Loucy (cell line): ENCODE data around the gene CACNA1I.

ENCODE experiments used
- EZH2phosphoT487 ChIP-seq: fragments of 200-600 bp; IDR thresholded peaks from 2 replicates; pipeline ENCODE4 v1.6.1; 2018; ENCODE audit warnings: antibody characterized with exemption, mild to moderate bottlenecking, moderate library complexity, borderline replicate concordance
- TF ChIP-seq, protein P1 (sequence below): fragments of 200-600 bp; sonication (generic); conservative IDR thresholded peaks from 2 replicates; pipeline ENCODE4 v1.5.1; 2014; ENCODE audit warnings: mild to moderate bottlenecking, antibody characterized with exemption, low read length

DNA sequence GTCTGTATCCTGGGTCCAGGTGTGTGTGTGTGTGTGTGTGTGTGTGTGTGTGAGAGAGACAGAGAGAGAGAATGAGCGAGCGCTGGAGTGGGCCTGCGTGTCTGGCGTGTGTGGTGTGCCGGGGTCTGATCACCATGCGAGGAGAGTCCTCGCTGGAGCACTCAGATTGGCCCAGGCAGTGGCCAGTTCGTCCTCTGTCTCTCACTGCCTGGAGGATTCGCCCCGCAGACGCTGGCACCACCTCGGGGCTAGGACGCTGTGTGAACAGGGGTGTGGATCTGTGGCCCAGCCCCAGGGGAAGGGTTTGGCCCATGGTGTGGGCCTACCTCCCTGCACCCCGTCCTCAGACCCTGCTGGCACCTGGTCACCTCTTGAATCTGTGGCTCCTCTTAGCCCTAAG is 11.6 kb upstream of the CACNA1I start:
- no peak for TF ChIP-seq EZH2phosphoT487
- TF ChIP-seq, protein P1, sequence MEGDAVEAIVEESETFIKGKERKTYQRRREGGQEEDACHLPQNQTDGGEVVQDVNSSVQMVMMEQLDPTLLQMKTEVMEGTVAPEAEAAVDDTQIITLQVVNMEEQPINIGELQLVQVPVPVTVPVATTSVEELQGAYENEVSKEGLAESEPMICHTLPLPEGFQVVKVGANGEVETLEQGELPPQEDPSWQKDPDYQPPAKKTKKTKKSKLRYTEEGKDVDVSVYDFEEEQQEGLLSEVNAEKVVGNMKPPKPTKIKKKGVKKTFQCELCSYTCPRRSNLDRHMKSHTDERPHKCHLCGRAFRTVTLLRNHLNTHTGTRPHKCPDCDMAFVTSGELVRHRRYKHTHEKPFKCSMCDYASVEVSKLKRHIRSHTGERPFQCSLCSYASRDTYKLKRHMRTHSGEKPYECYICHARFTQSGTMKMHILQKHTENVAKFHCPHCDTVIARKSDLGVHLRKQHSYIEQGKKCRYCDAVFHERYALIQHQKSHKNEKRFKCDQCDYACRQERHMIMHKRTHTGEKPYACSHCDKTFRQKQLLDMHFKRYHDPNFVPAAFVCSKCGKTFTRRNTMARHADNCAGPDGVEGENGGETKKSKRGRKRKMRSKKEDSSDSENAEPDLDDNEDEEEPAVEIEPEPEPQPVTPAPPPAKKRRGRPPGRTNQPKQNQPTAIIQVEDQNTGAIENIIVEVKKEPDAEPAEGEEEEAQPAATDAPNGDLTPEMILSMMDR, result no peak
